H1 (cell line): ENCODE measurements around the gene ANKRD6. TPM values are rescaled to one million over a fixed set of nuclear protein-coding genes. Genes with fewer than 3 reads are reported as not detected.

Experiments used
- CTCF ChIA-PET: fragments of 300-600 bp; sonication (Branson Sonifier 250); formaldehyde crosslinking; loops from one replicate; lab custom pipeline; 2021; ENCODE audit not compliant: partially characterized antibody; lab: Charles Lee
- POLR2A ChIA-PET: fragments of 300-600 bp; sonication (Branson Sonifier 250); formaldehyde crosslinking; loops from one replicate; lab custom pipeline; 2021; ENCODE audit warnings: inconsistent platforms; ENCODE audit not compliant: partially characterized antibody; lab: Charles Lee
- DNase-seq, 2 experiments: peaks; one replicate each; pipeline versions ENCODE4 v3.0.0 to v3.0.0-alpha.2; 2010 to 2022; ENCODE audit warnings: low spot score in 2 of 2, low read depth in 1 of 2, mixed read lengths in 1 of 2
- FAIRE-seq: peaks from 2 replicates; lab custom pipeline; 2011; peaks lifted over from hg19 to GRCh38; lab: Jason Lieb, UNC
- H2AFZ ChIP-seq: 2 replicates; pipeline ENCODE4 v1.8.1; 2012; ENCODE audit warnings: low read length, inconsistent platforms
- H2AK5ac ChIP-seq: 2 replicates; pipeline ENCODE4 v1.6.1; 2013; ENCODE audit warnings: low read depth, low read length
- H2BK120ac ChIP-seq: replicated peaks from 2 replicates; pipeline ENCODE3; 2013; ENCODE audit warnings: low read depth, low read length, inconsistent platforms
- H2BK12ac ChIP-seq: 2 replicates; pipeline ENCODE4 v1.6.1; 2013; ENCODE audit warnings: low read depth, low read length
- H2BK15ac ChIP-seq: 2 replicates; pipeline ENCODE4 v1.6.1; 2013; ENCODE audit warnings: low read length
- H2BK20ac ChIP-seq: 2 replicates; pipeline ENCODE4 v1.6.1; 2013; ENCODE audit warnings: low read length
- H2BK5ac ChIP-seq: 2 replicates; pipeline ENCODE4 v1.6.1; 2013; ENCODE audit warnings: low read depth, low read length
- H3K14ac ChIP-seq: 2 replicates; pipeline ENCODE4 v1.6.1; 2013; ENCODE audit warnings: inconsistent platforms; ENCODE audit not compliant: insufficient read length
- H3K18ac ChIP-seq: 2 replicates; pipeline ENCODE4 v1.6.1; 2013; ENCODE audit warnings: low read length; ENCODE audit errors: extremely low read depth
- H3K23ac ChIP-seq: 2 replicates; pipeline ENCODE4 v1.6.1; 2013; ENCODE audit warnings: inconsistent platforms; ENCODE audit not compliant: insufficient read length
- H3K23me2 ChIP-seq: 2 replicates; pipeline ENCODE4 v1.6.1; 2013; ENCODE audit warnings: low read depth, low read length
- H3K27ac ChIP-seq: 2 replicates; pipeline ENCODE4 v1.6.1; 2011; ENCODE audit warnings: low read depth, low read length, inconsistent platforms
- H3K27me3 ChIP-seq, 4 experiments: replicated peaks in 1 of 4; 1 replicate in 1 of 4; 2 replicates in 3 of 4; pipeline versions ENCODE4 v1.6.1 to v1.8.1; 2011 to 2013; ENCODE audit warnings: low read length in 3 of 4, mild to moderate bottlenecking in 3 of 4, inconsistent platforms in 2 of 4, mixed read lengths in 2 of 4, moderate library complexity in 1 of 4; ENCODE audit not compliant: control insufficient read depth in 3 of 4, insufficient read depth in 3 of 4; ENCODE audit errors: extremely low read depth in 1 of 4
- H3K36me3 ChIP-seq, 4 experiments: 2 replicates each; pipeline versions ENCODE4 v1.6.1 to v1.8.1; 2011 to 2013; ENCODE audit warnings: mild to moderate bottlenecking in 4 of 4, low read length in 3 of 4, moderate library complexity in 2 of 4, control low read depth in 1 of 4, inconsistent platforms in 1 of 4; ENCODE audit not compliant: insufficient read depth in 4 of 4, control insufficient read depth in 2 of 4
- H3K4ac ChIP-seq: replicated peaks from 2 replicates; pipeline ENCODE3; 2013; ENCODE audit warnings: low read length, low read depth, mixed read lengths, inconsistent platforms; ENCODE audit not compliant: insufficient read length
- H3K4me1 ChIP-seq, 4 experiments: replicated peaks in 1 of 4; 1 replicate in 1 of 4; 2 replicates in 3 of 4; pipeline versions ENCODE4 v1.6.1 to v1.8.1; 2011 to 2013; ENCODE audit warnings: low read length in 3 of 4, inconsistent platforms in 2 of 4, mixed read lengths in 1 of 4; ENCODE audit not compliant: insufficient read depth in 4 of 4, control insufficient read depth in 3 of 4
- H3K4me2 ChIP-seq, 2 experiments: 2 replicates each; pipeline versions ENCODE4 v1.6.1 to v1.8.1; 2011 to 2013; ENCODE audit warnings: low read depth in 2 of 2, low read length in 2 of 2, control low read depth in 1 of 2, inconsistent platforms in 1 of 2, mild to moderate bottlenecking in 1 of 2; ENCODE audit not compliant: insufficient read depth in 1 of 2
- H3K4me3 ChIP-seq, 4 experiments: fragments of 200-600, 300-600 bp in 1 of 4; sonication (generic), shearing (Covaris generic), sonication (Bioruptor Twin) in 1 of 4; 2 replicates each; pipeline versions ENCODE4 v1.5.1 to v1.8.1; 2011 to 2016; ENCODE audit warnings: low read length in 4 of 4, low read depth in 3 of 4, control low read depth in 2 of 4, inconsistent platforms in 2 of 4, mild to moderate bottlenecking in 2 of 4, mixed read lengths in 1 of 4, moderate library complexity in 1 of 4; ENCODE audit not compliant: insufficient read depth in 2 of 4; ENCODE audit errors: extremely low read depth in 1 of 4
- H3K56ac ChIP-seq: replicated peaks from 2 replicates; pipeline ENCODE3; 2013; ENCODE audit warnings: low read depth, mild to moderate bottlenecking, mixed read lengths, low read length, inconsistent platforms; ENCODE audit not compliant: insufficient read length
- H3K79me1 ChIP-seq: 2 replicates; pipeline ENCODE4 v1.6.1; 2013; ENCODE audit warnings: low read depth, low read length, control low read depth
- H3K79me2 ChIP-seq, 2 experiments: 2 replicates each; pipeline versions ENCODE4 v1.6.1 to v1.8.1; 2012 to 2013; ENCODE audit warnings: low read length in 2 of 2, mild to moderate bottlenecking in 2 of 2, inconsistent platforms in 1 of 2; ENCODE audit not compliant: insufficient read depth in 2 of 2, control insufficient read depth in 1 of 2
- H3K9ac ChIP-seq, 4 experiments: replicated peaks in 1 of 4; 1 replicate in 1 of 4; 2 replicates in 3 of 4; pipeline versions ENCODE4 v1.6.1 to v1.8.1; 2011 to 2013; ENCODE audit warnings: low read depth in 3 of 4, low read length in 3 of 4, control low read depth in 2 of 4, mild to moderate bottlenecking in 2 of 4, moderate library complexity in 2 of 4, inconsistent platforms in 1 of 4; ENCODE audit errors: extremely low read depth in 1 of 4
- H3K9me3 ChIP-seq, 2 experiments: 2 replicates each; pipeline versions ENCODE4 v1.6.1 to v1.8.1; 2012 to 2013; ENCODE audit warnings: mild to moderate bottlenecking in 2 of 2, moderate library complexity in 2 of 2, control low read depth in 1 of 2, inconsistent platforms in 1 of 2, low read depth in 1 of 2, low read length in 1 of 2, mixed read lengths in 1 of 2; ENCODE audit not compliant: insufficient read depth in 2 of 2
- H4K20me1 ChIP-seq, 2 experiments: replicated peaks in 1 of 2; 2 replicates each; pipeline versions ENCODE3 to v1.8.1; 2011 to 2013; ENCODE audit warnings: inconsistent platforms in 2 of 2, low read length in 2 of 2, mild to moderate bottlenecking in 1 of 2; ENCODE audit not compliant: insufficient read depth in 2 of 2, control insufficient read depth in 1 of 2
- H4K5ac ChIP-seq: 2 replicates; pipeline ENCODE4 v1.6.1; 2013; ENCODE audit warnings: low read length, low read depth, mixed read lengths, inconsistent platforms; ENCODE audit not compliant: insufficient read length
- H4K8ac ChIP-seq: 2 replicates; pipeline ENCODE4 v1.8.0; 2013; ENCODE audit warnings: mild to moderate bottlenecking, moderate library complexity, low read length, inconsistent platforms; ENCODE audit not compliant: insufficient read depth; ENCODE audit errors: extremely low read depth
- H4K91ac ChIP-seq: replicated peaks from 2 replicates; pipeline ENCODE3; 2013; ENCODE audit warnings: low read length, mixed read lengths, inconsistent platforms; ENCODE audit not compliant: insufficient read length
- ASH2L ChIP-seq: fragments of 200-600, 300-600 bp; sonication (generic); IDR thresholded peaks from one replicate; pipeline ENCODE4 v1.7.1; 2017; ENCODE audit warnings: low read length
- BACH1 ChIP-seq: IDR thresholded peaks from 2 replicates; pipeline ENCODE4 v1.6.1; 2012; ENCODE audit warnings: low read length, improper control_type of control experiment
- BRCA1 ChIP-seq: IDR thresholded peaks from 2 replicates; pipeline ENCODE4 v1.6.1; 2012; ENCODE audit warnings: low read depth, low read length, improper control_type of control experiment
- HDAC6 ChIP-seq: IDR thresholded peaks from one replicate; pipeline ENCODE4 v1.7.1; 2012; ENCODE audit warnings: low read depth, mild to moderate bottlenecking, inconsistent platforms, low read length, moderate library complexity
- KDM4A ChIP-seq: IDR thresholded peaks from one replicate; pipeline ENCODE4 v1.7.1; 2012; ENCODE audit warnings: low read depth, mild to moderate bottlenecking, moderate library complexity, low read length, inconsistent platforms; ENCODE audit not compliant: severe bottlenecking
- PHF8 ChIP-seq: fragments of 200-600 bp; sonication (generic); conservative IDR thresholded peaks from 2 replicates; pipeline ENCODE4 v1.7.1; 2012; ENCODE audit warnings: low read depth, mild to moderate bottlenecking, inconsistent platforms, low read length, moderate library complexity
- RAD21 ChIP-seq, 2 experiments: IDR thresholded peaks in 1 of 2; conservative IDR thresholded peaks in 1 of 2; 2 replicates each; pipeline ENCODE4 v1.6.1; 2011; ENCODE audit warnings: low read depth in 2 of 2, low read length in 2 of 2, improper control_type of control experiment in 1 of 2, inconsistent platforms in 1 of 2, mild to moderate bottlenecking in 1 of 2, moderate library complexity in 1 of 2
- RNF2 ChIP-seq: fragments of 200-900, 300-1000 bp; sonication (generic); IDR thresholded peaks from 2 replicates; pipeline ENCODE4 v1.7.1; 2016; ENCODE audit warnings: borderline replicate concordance, low read depth, mild to moderate bottlenecking, antibody characterized with exemption, low read length; ENCODE audit not compliant: poor library complexity, severe bottlenecking; ENCODE audit errors: missing control alignments
- RXRA ChIP-seq: IDR thresholded peaks from 2 replicates; pipeline ENCODE4 v1.6.1; 2011; ENCODE audit warnings: low read depth, mild to moderate bottlenecking, low read length, moderate library complexity; ENCODE audit not compliant: insufficient read depth
- SAP30 ChIP-seq: fragments of 300-600 bp; sonication (generic); IDR thresholded peaks from 2 replicates; pipeline ENCODE4 v1.7.1; 2012; ENCODE audit warnings: low read length, moderate library complexity, mild to moderate bottlenecking, inconsistent platforms; ENCODE audit not compliant: insufficient read depth, insufficient replicate concordance
- TAF1 ChIP-seq: IDR thresholded peaks from 2 replicates; pipeline ENCODE4 v1.6.1; 2011; ENCODE audit warnings: mild to moderate bottlenecking, low read depth, low read length
- TBP ChIP-seq: IDR thresholded peaks from 2 replicates; pipeline ENCODE4 v1.6.1; 2011; ENCODE audit warnings: low read depth, low read length, improper control_type of control experiment
- TCF12 ChIP-seq: IDR thresholded peaks from 2 replicates; pipeline ENCODE4 v1.6.1; 2011; ENCODE audit warnings: low read depth, mild to moderate bottlenecking, low read length
- WGBS, 2 experiments: shearing (Covaris generic) in 1 of 2; methylation state at CpG; one replicate each; pipeline versions ENCODE4 v1.1.6 to v1.1.7; 2013 to 2015; ENCODE audit warnings: low lambda C conversion rate in 2 of 2, mixed read lengths in 2 of 2, inconsistent platforms in 1 of 2, low coverage in 1 of 2, missing lambda C conversion rate in 1 of 2; ENCODE audit not compliant: insufficient replicate concordance in 2 of 2, insufficient coverage in 1 of 2, insufficient read length in 1 of 2; ENCODE audit errors: extremely low coverage in 1 of 2, missing lambda C conversion rate in 1 of 2; 5-methylcytosine and 5-hydroxymethylcytosine counted together
- polyA plus RNA-seq, 7 experiments: library from polyadenylated mRNA; depleted of rRNA in 3 of 7; stranded (reverse) in 5 of 7; unstranded in 2 of 7; fragments of >200 nt in 5 of 7; fragments of 200-250 nt in 2 of 7; gene quantifications; 1 replicate in 5 of 7; 2 replicates in 1 of 7; 4 replicates in 1 of 7; pipeline versions ENCODE4 v1.2.1 to v1.2.3, GENCODE V29; 2011 to 2013; ENCODE audit warnings: missing spikeins in 2 of 7, mixed read lengths in 2 of 7
- total RNA-seq: library from RNA; stranded (reverse); fragmentation: NEBNext Ultra II Directional; extraction: Animal tissue kit (Norgen Biotek cat#: 25700); gene quantifications from 2 replicates; pipeline ENCODE4 v1.2.1, GENCODE V29; 2021

Gene ANKRD6
- total and polyA plus RNA-seq, 2 of the 8 experiments (the other 6 are each of a cell fraction or from before 2014, with no cell fraction given), result 5.9 to 12.8 TPM

DNA sequence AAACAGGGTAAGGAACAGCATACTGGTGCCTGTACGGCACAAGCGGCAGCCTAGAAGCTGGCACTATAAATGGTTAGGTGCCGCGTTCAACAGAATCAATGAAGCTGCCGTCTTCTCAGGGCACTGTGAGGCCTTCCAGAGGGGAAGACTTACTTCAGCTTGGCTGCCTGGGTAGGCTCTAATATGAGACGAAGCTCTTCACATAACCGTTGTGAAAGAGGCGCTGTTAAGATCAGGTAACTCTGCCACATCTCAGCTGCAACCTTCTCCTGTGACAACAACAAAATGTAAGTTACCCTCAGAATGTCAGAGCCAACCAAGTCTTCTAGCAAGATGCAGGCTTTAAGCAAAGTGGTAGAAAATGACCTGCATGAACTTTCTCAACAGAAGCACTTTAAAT, 217.6 kb downstream of the ANKRD6 start:
- FAIRE-seq (no peak), DNase-seq (no peak)
- no peak overlapping the region for H3K27ac ChIP-seq
- H3K36me3 ChIP-seq, result peaks cover 35 to 96% (median 87%) of the 10 kb centered on the region in 4 experiments
- H3K23ac ChIP-seq, result no peak overlapping the region
- H3K4me2 ChIP-seq, result no peak overlapping the region
- no peaks in the 10 kb centered on the region for H3K27me3 ChIP-seq
- H3K4ac ChIP-seq, result no peak overlapping the region
- H3K4me3 ChIP-seq, result no peak overlapping the region
- H3K79me2 ChIP-seq, result no peaks in the 10 kb centered on the region
- no peak overlapping the region for H4K91ac ChIP-seq
- no peak overlapping the region for H2BK5ac ChIP-seq
- no peak overlapping the region for H2BK20ac ChIP-seq
- no peak overlapping the region for H3K9ac ChIP-seq
- CTCF ChIA-PET, result interaction anchor here (0.6 kb wide), 1 partner anchor 9 kb away, joined by 3 read pairs; no protein-coding TSS in a partner anchor
- H2BK15ac ChIP-seq, result no peak overlapping the region
- H3K4me1 ChIP-seq, result no peaks in the 10 kb centered on the region
- H3K23me2 ChIP-seq, result no peaks in the 10 kb centered on the region
- H4K8ac ChIP-seq, result no peak overlapping the region
- H2BK120ac ChIP-seq, result no peak overlapping the region
- TF ChIP-seq TCF12, result no peak
- TF ChIP-seq RNF2, result no peak
- no peak for TF ChIP-seq RAD21 (IDR thresholded peaks at IDR 0.05 in 1 of 2, conservative IDR thresholded peaks at IDR 0.05 in 1 of 2; ENCODE audit: low read depth in 2 of 2, low read length in 2 of 2)
- no peak for TF ChIP-seq SAP30
- TF ChIP-seq RXRA, result no peak
- no peak for TF ChIP-seq TBP
- TF ChIP-seq KDM4A, result no peak
- no peak for TF ChIP-seq PHF8
- TF ChIP-seq BRCA1, result no peak
- no peak for TF ChIP-seq BACH1
- TF ChIP-seq HDAC6, result no peak
- TF ChIP-seq ASH2L, result no peak
- no peak for TF ChIP-seq TAF1
- peaks cover 0 to 2% of the 10 kb centered on the region in 2 experiments for H4K20me1 ChIP-seq
- no peaks in the 10 kb centered on the region for H3K9me3 ChIP-seq
- H2AK5ac ChIP-seq, result no peak overlapping the region
- H2BK12ac ChIP-seq, result no peak overlapping the region
- H3K79me1 ChIP-seq, result no peaks in the 10 kb centered on the region
- no peak overlapping the region for H3K56ac ChIP-seq
- no peak overlapping the region for H3K18ac ChIP-seq
- no peak overlapping the region for H3K14ac ChIP-seq
- WGBS, 2 experiments, result 96% methylated on average over 8 of the region's 8 CpGs; no CpG with 5 or more reads in 1 of the 2 experiments
- no peak overlapping the region for H2AFZ ChIP-seq
- POLR2A ChIA-PET, result interaction anchor here (0.6 to 1.5 kb wide), 4 partner anchors 12 to 97 kb away, joined by 3 read pairs; partner anchors contain the start of gene LYRM2
- H4K5ac ChIP-seq, result no peak overlapping the region
